ENCODE data around the gene TMEM244. TPM values are rescaled to one million over a fixed set of nuclear protein-coding genes. Genes with fewer than 3 reads are reported as not detected.

The TMEM244 gene
- total and polyA plus RNA-seq, 7 donors: not detected

- DNase-seq: no peak
- intact Hi-C loops (cut with DNase I): no loop called here
- no peaks in the 10 kb centered on the region for H3K4me1 ChIP-seq
- no peak for TF ChIP-seq POLR2AphosphoS5 (IDR thresholded peaks at IDR 0.05)
- no peak for TF ChIP-seq POLR2A (IDR thresholded peaks at IDR 0.05)
- TF ChIP-seq EP300 (IDR thresholded peaks at IDR 0.05): no peak
- TF ChIP-seq CTCF (IDR thresholded peaks at IDR 0.05): no peak
- H3K36me3 ChIP-seq: no peaks in the 10 kb centered on the region
- no peaks in the 10 kb centered on the region for H3K9me3 ChIP-seq
- H3K27ac ChIP-seq: no peak overlapping the region
- WGBS, 2 donors: 66 to 76% methylated on average over 11 of the region's 11 CpGs
- no peaks in the 10 kb centered on the region for H3K27me3 ChIP-seq
- H3K4me3 ChIP-seq: no peak overlapping the region
Observed at GRCh38 chr6:129835691-129836090, 25.4 kb downstream of the TMEM244 start.

- H3K27me3 ChIP-seq: no peaks in the 10 kb centered on the region
- no peaks in the 10 kb centered on the region for H3K9me3 ChIP-seq
- H3K27ac ChIP-seq: no peak overlapping the region
- no peak for TF ChIP-seq EP300 (IDR thresholded peaks at IDR 0.05)
- TF ChIP-seq POLR2AphosphoS5 (IDR thresholded peaks at IDR 0.05): no peak
- no peak for TF ChIP-seq CTCF (IDR thresholded peaks at IDR 0.05)
- TF ChIP-seq POLR2A (IDR thresholded peaks at IDR 0.05): no peak
- DNase-seq: no peak
- intact Hi-C loops (cut with DNase I): no loop called here
- 80 to 89% methylated on average over 7 of the region's 7 CpGs for WGBS, 2 donors
- no peaks in the 10 kb centered on the region for H3K36me3 ChIP-seq
- no peaks in the 10 kb centered on the region for H3K4me1 ChIP-seq
- H3K4me3 ChIP-seq: no peak overlapping the region
Observed at GRCh38 chr6:129832299-129832698, 28.8 kb downstream of the TMEM244 start.

GRCh38 chr6:129828229-129828628, 32.9 kb downstream of the TMEM244 start:
- 52 to 72% methylated on average over 3 of the region's 3 CpGs for WGBS, 2 donors
- H3K36me3 ChIP-seq: no peaks in the 10 kb centered on the region
- no peak overlapping the region for H3K27ac ChIP-seq
- H3K4me1 ChIP-seq: no peaks in the 10 kb centered on the region
- no peak overlapping the region for H3K4me3 ChIP-seq
- intact Hi-C loops (cut with DNase I): no loop called here
- no peak for DNase-seq
- no peak for TF ChIP-seq POLR2AphosphoS5 (IDR thresholded peaks at IDR 0.05)
- no peak for TF ChIP-seq EP300 (IDR thresholded peaks at IDR 0.05)
- TF ChIP-seq CTCF (IDR thresholded peaks at IDR 0.05): no peak
- TF ChIP-seq POLR2A (IDR thresholded peaks at IDR 0.05): no peak
- H3K27me3 ChIP-seq: no peaks in the 10 kb centered on the region
- H3K9me3 ChIP-seq: no peaks in the 10 kb centered on the region

- Histone ChIP-seq H3K36me3 (no peaks in the 10 kb centered on the region), H3K9me3 (no peaks in the 10 kb centered on the region), H3K4me1 (no peaks in the 10 kb centered on the region), H3K4me3 (no peak overlapping the region), H3K27ac (no peak overlapping the region), H3K27me3 (no peaks in the 10 kb centered on the region)
- WGBS, 2 donors: 84 to 89% methylated on average over 2 of the region's 2 CpGs
- DNase-seq: no peak
- no peak for TF ChIP-seq POLR2A (IDR thresholded peaks at IDR 0.05)
- intact Hi-C loops (cut with DNase I): no loop called here
Observed at GRCh38 chr6:129818251-129818650, 42.9 kb downstream of the TMEM244 start.

- H3K36me3 ChIP-seq: no peaks in the 10 kb centered on the region
- H3K27ac ChIP-seq: no peak overlapping the region
- H3K27me3 ChIP-seq: no peaks in the 10 kb centered on the region
- no peak for DNase-seq
- H3K9me3 ChIP-seq: no peaks in the 10 kb centered on the region
- intact Hi-C loops (cut with DNase I): no loop called here
- 88 to 93% methylated on average over 1 of the region's 1 CpG for WGBS, 2 donors
- no peak overlapping the region for H3K4me3 ChIP-seq
- TF ChIP-seq POLR2AphosphoS5 (IDR thresholded peaks at IDR 0.05) (no peak), CTCF (IDR thresholded peaks at IDR 0.05) (no peak), EP300 (IDR thresholded peaks at IDR 0.05) (no peak), POLR2A (IDR thresholded peaks at IDR 0.05) (no peak)
- H3K4me1 ChIP-seq: no peaks in the 10 kb centered on the region
Observed at GRCh38 chr6:129817821-129818220, 43.3 kb downstream of the TMEM244 start.
